T-helper 22 cell (primary cell): Measurements from ENCODE around the gene MAPKAPK2.

ENCODE experiments used
- DNase-seq: peaks from one replicate; pipeline ENCODE4 v3.0.0-alpha.2; 2020; ENCODE audit warnings: low read depth

The MAPKAPK2 gene

DNA sequence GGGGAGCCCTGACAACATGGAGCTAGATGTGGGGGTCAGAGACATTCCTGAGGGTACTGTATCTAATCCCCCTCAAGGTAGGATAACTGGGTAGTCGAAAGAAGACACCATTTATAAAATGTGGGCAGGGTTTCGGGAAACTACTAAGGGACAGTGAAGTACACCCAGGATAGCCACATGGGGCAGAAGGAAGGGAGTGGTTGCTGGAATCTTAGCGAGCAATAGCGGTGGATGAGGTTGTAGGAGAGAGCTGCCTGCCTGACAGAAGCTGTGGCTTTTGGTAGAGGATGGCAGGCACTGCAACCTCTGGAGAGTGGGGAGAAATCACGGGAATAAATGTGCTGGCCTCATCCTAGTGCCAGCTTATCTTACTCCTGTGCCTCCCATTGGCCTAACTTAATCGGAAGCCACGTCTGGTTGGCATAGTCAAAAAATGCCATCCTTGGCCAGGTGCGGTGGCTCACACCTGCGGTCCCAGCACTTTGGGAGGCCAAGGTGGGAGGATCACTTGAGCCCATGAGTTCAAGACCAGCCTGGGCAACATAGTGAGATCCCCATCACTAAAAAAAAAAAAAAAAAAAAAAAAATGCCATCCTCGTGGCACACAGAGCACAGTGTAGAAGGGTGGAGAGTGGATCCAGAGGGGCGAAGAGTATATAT lies 23.4 kb upstream of the MAPKAPK2 start:
- DNase-seq: no peak

DNA sequence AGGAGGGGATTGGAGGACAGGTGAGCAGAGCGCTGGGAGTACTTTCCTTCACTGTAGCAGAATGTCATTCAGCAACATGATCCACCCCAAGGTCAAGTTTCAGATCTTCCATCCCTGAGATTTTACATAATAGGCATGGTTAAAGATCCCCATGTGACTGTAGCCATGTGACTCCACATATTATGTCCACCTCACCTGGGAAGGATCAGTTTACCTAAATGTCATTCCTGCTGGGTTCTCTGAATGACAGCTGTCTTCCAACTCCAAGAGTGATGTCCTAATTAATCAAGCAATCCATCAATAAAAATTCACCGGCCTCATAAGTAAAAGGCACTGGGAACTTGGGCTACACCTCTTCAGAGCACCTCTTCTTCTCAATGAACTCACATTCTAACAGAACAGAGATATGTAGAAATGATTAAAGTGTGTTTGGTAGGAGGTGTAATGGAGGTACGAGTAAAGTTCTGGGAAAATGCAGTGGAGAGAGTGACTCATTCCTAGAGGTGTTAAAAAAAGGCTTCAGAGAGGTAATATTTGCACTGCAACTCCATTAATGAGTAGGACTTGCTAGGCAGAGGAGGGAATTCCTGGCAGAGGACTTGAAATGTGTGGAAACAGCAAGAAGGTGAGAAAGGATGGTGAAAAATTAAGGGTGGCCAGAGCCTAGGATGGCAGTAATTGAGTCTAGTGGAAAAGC lies 22.2 kb upstream of the MAPKAPK2 start:
- no peak for DNase-seq

DNA sequence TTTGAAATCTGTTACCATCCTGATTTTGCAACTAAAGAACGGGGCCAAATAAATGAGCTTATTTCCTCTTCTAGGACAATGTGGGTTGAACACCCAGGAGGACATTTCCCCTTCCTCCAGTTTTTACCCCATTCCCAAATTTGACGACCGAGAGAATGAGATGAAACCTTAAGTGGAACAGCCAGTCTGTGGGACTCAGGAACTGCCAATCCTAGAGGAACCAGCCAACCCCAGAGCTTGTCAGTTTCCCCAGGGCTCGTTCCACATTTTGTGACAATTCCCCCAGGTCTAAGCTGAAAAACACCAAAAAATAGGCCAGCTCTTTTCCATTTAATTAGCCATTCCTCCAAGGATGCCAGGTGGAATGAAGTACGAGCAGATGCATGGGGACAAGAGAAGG lies 21.3 kb upstream of the MAPKAPK2 start:
- no peak for DNase-seq

DNA sequence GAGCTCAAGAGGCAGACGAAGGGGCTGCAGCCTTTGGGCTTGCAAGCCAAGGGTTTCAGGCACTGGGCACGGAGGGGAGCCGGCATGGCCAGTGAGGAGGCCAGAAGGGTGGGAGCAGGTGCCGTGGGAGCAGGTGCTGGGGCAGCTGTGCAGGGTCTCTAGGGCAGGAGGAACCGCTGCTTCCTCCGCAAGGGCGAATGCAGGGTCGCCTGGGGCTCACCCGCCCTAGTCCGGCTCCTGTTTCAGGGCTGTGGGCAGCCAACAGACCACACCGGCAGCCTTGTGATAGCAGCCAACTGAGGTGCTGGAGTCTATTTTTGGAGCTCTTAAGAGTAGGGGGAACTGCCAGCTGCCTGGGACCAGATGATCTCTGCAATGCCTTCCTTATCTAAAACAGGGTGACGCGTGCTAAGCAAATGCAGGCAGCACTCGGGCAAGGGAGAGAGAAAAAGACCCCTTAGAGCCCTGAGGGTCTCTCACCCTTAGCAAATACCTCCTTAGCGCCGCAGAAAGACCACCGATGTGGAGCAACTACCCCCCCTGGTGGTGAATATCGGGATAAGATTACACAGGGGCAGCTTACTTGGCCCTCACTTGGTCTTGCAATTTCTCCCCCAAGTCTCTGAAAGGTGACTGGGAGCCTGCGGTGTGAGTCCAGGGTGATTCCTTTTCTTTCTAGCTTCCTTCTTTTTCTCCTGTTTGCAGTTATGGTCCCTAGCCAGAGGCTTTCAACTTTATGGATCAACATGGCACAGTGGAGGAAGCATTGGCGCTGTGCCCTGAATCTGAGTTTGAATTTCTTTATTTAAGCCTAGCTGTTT lies 20.7 kb upstream of the MAPKAPK2 start:
- peak; percentile 23 for DNase-seq

DNA sequence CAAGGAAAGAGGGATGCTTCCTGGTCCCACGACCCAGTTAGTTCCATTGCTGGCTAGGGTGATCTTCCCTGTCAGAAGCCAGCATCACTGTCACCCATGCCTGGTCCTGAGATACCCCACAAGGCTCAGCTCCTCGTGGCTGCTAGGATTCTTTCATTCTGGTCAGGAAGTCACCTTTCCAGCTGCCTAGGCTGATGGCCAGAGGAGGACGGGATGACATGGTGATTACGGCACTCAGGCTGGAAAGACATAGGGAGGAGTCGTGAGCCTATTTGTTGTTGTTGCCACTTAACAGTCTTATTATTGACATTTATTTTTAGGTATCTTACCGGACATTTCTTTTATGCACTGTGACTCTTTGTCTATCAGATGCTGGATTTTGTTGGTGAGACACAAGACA lies 20.0 kb upstream of the MAPKAPK2 start:
- no peak for DNase-seq

DNA sequence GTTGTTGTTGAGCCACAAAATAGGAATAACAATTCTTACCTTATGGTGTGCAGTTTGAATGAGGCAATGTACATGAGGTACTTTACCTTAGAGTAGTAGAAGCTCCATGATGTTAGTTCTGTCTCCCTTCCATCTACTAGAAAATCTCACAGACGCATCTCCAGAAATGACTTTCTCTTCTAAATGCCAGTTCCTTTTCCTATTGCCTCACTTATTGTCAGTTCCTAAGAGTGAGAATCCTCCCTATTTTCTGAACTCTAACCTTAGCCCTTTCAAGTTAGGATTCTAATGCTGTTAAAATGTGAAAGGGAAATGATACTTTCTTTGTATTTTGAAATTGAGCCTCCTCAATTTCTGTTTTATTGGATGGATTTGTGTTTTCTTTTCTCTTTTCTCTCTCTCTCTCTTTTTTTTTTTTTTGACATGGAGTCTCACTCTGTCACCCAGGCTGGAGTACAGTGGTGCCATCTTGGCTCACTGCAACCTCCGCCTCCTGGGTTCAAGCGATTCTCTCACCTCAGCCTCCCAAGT lies 18.6 kb upstream of the MAPKAPK2 start:
- DNase-seq: no peak

DNA sequence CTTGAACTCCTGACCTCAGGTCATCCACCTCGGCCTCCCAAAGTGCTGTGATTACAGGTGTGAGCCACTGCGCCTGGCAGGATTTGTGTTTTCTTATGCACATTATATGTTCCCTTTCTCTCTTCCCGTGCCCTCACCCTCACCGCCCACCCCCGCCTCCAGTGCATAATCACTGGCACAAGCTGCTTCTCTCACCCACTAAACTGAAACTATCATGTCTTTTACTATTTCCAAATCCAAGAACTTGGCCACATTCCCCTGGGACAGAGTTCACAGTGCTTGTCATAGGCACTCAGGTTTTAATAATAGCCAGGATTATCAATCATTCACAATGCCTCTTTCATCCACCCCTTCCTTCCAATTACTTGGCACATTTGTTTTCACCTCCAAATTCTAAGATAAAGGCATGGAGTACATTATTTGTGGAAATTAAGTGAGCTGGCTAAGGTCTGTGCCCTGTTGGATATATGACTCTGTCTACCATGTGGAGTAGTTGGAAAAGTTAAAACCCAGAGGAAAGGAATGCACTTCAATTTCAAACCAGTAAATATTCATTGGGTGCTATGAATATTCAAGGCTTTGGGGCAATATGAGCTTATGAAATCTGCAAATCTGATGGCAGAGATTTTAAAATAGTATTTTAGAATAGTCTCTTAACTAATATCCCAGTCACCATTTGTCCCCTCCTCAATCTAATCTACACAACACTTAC lies 17.6 kb upstream of the MAPKAPK2 start:
- no peak for DNase-seq

DNA sequence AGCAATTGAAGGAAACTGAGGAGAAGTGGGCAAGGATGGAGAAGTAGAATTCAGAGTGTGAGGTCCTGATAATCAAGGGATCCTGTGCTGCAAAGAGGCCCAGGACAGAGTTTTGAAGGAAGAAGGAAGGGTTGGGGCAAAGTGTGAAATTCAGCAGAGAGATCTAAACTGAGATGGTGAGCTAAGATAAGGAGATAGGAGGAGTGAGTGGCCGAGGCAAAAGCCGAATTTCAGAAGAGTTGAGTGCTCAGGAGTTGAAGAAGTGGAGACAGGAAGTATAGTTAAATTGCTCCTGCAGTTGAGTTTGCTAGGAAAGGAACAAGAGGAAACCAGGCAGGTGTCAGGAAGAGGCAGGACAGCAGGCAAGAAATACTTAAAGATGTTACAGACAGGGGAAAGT lies 16.4 kb upstream of the MAPKAPK2 start:
- no peak for DNase-seq

DNA sequence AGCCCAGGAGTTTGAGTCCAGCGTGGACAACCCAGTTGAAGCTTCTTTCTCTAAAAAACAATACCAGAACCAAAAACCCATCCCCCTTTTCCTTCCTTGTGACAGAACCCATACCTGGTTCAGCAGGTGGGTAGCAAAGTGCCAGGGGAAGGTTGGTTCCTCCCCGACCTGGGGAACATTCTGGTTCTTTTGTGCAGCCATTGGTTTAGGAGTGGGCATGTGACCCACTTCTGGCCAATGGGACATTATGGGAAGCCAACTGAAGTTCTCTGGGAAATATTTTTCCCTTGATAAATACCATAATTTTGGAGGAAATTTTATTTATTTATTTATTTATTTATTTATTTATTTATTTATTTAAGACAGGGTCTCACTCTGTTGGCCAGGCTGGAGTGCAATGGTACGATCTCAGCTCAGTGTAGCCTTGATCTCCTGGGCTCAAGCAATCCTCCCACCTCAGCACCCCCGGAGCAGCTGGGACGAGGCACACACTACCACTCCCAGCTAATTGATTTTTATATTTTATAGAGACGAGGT lies 15.8 kb upstream of the MAPKAPK2 start:
- no peak for DNase-seq

DNA sequence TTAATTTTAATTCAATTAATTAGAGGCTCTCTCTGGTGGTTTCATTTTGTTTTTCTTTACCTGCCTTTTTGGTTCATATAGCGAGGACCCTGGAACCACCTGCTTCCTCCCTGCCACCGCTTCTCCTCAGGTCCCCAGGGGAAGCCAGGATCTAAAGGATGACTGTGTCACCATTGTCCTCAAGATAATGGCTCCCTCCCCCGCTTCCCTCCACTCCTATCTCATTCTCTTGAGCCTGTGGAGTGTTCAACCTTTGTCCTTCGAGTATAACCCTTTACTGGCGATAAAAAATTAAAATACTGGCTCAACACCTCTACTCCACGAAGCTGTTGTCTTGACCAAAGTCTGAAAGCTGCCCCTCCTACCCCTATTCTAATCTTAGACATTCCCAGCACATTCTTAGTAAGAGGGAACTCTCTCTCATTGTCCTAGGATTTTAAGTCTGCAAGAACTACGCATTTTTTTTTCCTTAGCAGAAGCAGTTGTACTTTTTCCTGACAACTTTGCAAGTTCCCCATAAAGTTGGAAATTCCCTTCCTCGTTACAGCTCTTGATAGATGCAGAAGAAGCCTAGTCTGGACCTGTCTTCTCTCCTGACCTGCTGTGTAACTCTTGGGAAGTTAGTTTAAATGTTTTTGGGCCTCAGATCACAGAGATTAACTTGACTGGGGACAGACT lies 12.6 kb upstream of the MAPKAPK2 start:
- DNase-seq: no peak

DNA sequence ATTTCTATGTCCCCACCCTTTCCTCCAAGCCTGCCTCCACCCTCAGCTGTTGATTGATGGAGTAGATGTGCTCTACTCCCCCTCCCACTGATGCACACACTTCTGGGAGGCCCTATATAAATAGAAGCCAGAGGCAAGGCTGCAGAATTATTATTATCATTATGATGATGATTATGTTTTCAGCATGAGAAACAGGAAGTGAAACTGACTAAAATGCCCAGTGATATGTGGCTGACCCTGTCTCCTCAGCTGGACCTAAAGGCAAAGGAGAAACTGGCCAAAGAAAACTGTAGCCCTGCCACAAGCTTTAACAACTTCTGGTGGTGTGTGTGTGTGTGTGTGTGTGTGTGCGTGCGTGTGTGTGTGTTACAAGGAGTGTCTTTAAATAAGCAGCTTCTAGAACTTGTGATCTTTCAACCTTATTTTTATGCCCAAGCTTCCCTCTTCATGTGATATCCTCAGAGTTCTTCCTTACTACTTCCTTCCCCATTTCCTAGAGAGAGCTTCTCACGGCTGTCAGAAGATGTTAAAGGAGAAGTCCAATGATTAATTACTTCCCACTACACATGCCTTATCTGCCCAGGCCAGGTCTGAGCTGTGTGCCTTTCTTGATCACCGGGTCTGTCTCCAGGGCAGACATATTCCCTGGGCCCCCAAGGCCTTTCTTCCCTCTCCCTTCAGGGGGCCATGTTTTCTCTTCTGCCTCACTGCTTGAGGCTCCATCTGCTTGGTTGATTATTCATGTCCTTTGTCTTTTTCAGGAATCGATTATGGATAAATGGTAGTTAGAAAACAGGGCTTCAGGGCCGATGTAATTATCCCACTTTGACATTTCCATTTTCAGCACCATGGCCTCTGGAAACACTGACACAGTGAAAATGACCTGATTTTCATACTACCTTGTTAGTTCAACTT lies 11.6 kb upstream of the MAPKAPK2 start:
- DNase-seq: no peak

DNA sequence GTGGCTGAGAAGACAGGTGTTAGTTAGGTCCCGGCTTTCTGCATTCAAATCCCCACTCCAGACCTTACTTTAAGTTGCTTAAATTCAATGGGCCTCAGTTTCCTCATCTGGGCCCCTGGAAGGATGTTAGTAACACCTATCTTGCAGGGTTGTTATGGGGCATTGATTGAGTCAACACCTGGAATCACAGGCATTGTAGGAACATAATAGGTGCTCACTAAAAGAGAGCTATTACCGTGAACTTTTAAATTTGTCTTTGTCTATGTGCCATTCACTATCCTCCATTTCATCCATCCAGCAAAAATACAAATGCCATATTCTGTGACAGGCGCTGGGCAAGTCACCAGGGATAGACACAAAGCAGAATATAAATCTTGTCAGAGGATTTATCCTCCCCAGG lies 10.5 kb upstream of the MAPKAPK2 start:
- DNase-seq: no peak

DNA sequence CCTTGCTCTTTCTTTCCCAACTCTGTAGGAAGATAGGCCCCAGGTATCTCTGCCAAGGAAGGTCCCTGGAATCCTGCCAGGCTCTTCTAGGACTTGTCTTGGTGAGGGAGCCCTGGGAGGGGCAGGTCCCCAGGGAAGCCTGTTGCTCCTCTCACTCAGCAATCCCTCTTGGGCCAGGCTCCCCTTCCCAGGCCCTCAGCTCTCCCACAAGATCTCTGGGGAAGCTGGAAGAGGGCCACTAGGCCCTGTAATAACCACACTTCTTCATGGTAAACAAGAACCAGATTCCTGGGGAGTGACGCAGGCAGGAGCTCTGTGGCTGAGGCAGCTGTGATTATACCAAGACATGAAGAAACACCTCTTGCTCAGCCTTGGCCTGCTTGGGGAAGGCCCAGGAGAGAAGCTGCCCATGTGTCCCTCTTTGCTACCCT lies 9.9 kb upstream of the MAPKAPK2 start:
- DNase-seq: no peak

DNA sequence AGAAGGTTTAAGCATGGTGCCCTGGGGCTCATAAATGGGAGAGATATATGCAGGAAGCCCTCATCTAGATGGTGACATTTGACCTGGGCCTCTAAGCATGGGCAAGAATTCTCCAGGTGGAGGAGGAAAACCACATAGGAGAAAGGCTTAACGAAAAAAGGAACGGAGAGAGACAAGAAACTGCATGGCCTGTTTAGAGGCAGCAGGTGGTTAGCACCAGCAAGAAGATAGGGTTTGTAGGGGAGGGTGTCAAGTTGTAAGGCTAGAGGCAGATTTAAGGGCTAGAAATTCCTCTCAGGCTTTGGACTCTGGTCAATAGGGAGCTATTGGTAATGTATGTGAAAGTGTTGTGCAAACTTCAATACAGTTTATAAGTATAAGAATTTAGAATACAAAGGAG lies 8.2 kb upstream of the MAPKAPK2 start:
- no peak for DNase-seq

DNA sequence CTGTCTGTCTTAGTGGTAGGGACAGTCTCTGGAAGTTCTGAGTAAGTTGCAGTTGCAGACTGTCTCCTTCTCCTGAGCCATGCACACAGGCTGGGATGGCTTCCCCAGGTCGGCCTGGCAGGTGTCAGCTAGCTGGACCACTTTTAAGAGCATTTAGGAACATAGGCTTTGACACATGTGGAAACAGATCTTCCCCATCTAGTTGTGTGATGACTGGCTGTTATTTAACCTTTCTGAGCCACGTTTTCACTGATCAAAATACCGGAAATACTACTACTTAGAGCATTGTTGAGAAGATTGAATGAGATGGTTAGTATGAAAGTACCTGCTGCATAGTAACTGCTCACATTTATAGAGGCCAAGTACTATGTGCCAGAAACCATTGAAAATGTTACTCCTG lies 6.2 kb upstream of the MAPKAPK2 start:
- no peak for DNase-seq

DNA sequence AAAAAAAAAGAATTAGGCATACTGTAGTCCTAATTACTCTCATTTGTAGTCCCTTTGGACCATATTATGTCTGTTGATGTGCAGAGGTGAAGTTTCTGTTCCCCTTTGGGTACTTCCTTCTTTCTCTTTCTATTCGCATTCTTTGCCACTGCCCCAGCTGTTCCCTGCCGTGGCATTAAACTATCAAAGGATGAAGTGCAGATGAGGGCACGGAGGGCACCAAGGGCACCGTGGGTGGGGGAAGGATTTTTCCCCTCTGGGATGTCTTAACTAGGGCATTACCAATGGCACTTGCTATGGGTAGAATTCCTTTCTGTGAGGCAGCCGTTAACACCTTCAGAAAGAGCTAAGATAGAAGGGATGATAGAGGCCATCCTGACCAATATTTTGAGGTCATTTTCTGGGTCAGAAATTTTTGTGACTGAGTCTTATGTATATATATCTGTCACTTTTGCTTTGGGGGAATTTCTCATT lies 4.9 kb upstream of the MAPKAPK2 start:
- no peak for DNase-seq

DNA sequence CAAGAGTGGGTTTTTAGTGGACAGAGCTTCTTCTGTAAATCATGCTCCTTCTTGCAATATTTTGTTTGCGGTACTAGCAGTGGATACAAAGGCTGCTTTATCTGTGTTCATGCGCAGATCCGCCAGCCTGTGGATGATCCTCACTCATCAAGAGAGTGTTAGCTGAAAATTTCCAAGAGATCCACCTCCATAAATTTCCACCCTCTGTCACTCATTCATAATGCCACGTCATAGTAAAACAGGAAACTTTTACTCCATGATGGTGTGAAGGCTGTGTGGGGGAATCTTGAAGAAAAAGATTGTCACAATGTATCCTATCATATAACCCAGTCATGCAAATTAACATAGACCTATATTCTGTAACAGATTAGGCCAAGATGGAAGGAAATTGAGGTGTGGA lies 4.4 kb upstream of the MAPKAPK2 start:
- DNase-seq: no peak

DNA sequence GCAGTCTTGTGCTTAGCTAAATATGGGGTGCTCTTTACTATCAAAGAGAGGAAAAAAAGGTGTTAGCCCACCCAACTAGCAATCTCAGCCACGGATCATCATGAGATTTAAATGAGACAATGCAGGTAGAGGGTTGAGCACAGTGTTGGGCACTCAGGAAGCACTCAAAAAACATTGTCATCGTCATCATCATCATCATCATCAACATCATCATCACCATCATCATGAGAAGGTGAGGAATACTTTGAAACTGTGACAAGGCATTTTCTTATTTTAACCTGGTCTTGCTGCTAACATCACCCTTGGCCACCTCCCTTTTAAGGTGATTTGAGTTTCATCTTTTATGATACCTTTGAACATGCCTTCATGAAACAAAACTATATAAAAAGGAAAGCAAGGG lies 3.3 kb upstream of the MAPKAPK2 start:
- DNase-seq: no peak

DNA sequence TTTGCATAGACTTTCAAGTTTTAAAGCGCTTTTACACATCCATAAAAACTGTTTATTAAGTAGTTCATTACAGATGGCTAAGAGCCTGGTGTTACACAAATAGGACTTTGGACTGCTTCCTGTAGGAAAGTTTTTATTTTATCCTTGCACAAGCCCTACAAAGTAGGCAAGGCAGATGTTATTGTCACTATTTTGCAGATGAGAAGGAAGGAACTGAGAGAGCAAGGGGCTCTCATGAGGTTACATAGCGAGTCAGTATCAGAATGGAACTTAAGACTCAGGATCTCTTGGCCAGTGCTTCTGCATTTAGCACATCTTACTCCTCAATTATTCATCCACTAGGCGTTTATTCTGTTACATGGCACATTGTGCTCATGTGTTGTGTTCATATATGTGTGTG lies 2.6 kb upstream of the MAPKAPK2 start:
- no peak for DNase-seq

DNA sequence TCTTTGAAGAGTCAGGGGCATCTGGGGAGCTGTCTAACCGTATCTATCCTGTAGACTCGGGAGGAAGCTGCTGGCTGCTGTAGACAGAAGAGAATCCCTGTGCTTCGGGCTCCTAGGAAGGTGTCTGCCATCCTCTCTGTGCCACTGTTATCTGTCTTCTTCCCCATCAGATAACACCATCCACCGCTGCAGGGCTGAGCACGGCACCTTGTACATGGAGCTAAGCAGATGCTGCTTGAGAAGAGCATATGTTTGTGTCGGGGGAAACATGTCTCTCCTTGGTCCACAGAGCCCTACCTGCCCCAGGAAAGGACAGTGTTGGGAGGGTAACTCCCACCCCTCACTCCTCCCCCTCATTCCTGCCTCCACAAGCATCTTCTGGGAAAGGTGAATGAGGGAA lies 1.4 kb upstream of the MAPKAPK2 start:
- DNase-seq: no peak
